Loucy (cell line): Measurements from ENCODE around the gene CDCP2.

Source experiments
- H2AFZ ChIP-seq: fragments of 200-600 bp; sonication (generic); 2 replicates; pipeline ENCODE4 v1.6.0; 2016; ENCODE audit warnings: antibody characterized with exemption, mild to moderate bottlenecking, low read length, moderate library complexity
- H3F3A ChIP-seq: fragments of 200-600 bp; 2 replicates; pipeline ENCODE4 v1.6.0; 2016; ENCODE audit warnings: antibody characterized with exemption, low read depth, mild to moderate bottlenecking
- H3K27me3 ChIP-seq: fragments of 200-600 bp; sonication (generic); 2 replicates; pipeline ENCODE4 v1.6.1; 2014; ENCODE audit warnings: low read length, mild to moderate bottlenecking; ENCODE audit not compliant: insufficient read depth, poor library complexity, severe bottlenecking
- H3K36me3 ChIP-seq: fragments of 200-600 bp; sonication (generic); 2 replicates; pipeline ENCODE4 v1.6.1; 2016; ENCODE audit warnings: low read length; ENCODE audit not compliant: insufficient read depth
- H3K4me1 ChIP-seq: fragments of 200-600 bp; sonication (generic); 2 replicates; pipeline ENCODE4 v1.5.1; 2014; ENCODE audit warnings: low read length, mild to moderate bottlenecking; ENCODE audit not compliant: insufficient read depth, poor library complexity, severe bottlenecking
- H3K4me2 ChIP-seq: fragments of 200-600 bp; sonication (generic); 2 replicates; pipeline ENCODE4 v1.6.0; 2014; ENCODE audit warnings: antibody characterized with exemption, low read length, low read depth, mild to moderate bottlenecking; ENCODE audit not compliant: poor library complexity, severe bottlenecking
- H3K4me3 ChIP-seq: fragments of 200-600 bp; sonication (generic); 2 replicates; pipeline ENCODE4 v1.5.1; 2014; ENCODE audit warnings: low read length, mild to moderate bottlenecking, mixed read lengths; ENCODE audit not compliant: poor library complexity, severe bottlenecking
- H3K79me2 ChIP-seq: fragments of 200-600 bp; sonication (generic); 2 replicates; pipeline ENCODE4 v1.6.1; 2014; ENCODE audit warnings: low read length; ENCODE audit not compliant: insufficient read depth
- H3K9ac ChIP-seq: fragments of 200-600 bp; sonication (generic); 2 replicates; pipeline ENCODE4 v1.6.0; 2014; ENCODE audit warnings: mild to moderate bottlenecking, low read depth, low read length, moderate library complexity; ENCODE audit not compliant: poor library complexity, severe bottlenecking
- H3K9me2 ChIP-seq: fragments of 200-600 bp; sonication (generic); replicated peaks from 2 replicates; pipeline ENCODE4 v1.6.1; 2016; ENCODE audit warnings: low read depth, low read length, mixed read lengths
- H3K9me3 ChIP-seq: fragments of 200-600 bp; sonication (generic); 2 replicates; pipeline ENCODE4 v1.6.1; 2014; ENCODE audit warnings: mild to moderate bottlenecking, antibody characterized with exemption, low read length, low read depth; ENCODE audit not compliant: insufficient read depth
- H4K20me1 ChIP-seq: fragments of 200-600 bp; sonication (generic); 2 replicates; pipeline ENCODE4 v1.6.0; 2014; ENCODE audit warnings: antibody characterized with exemption, low read length, mild to moderate bottlenecking; ENCODE audit not compliant: insufficient read depth, poor library complexity, severe bottlenecking
- EZH2phosphoT487 ChIP-seq: fragments of 200-600 bp; IDR thresholded peaks from 2 replicates; pipeline ENCODE4 v1.6.1; 2018; ENCODE audit warnings: antibody characterized with exemption, mild to moderate bottlenecking, moderate library complexity, borderline replicate concordance
- TF ChIP-seq, protein P1 (sequence below): fragments of 200-600 bp; sonication (generic); conservative IDR thresholded peaks from 2 replicates; pipeline ENCODE4 v1.5.1; 2014; ENCODE audit warnings: mild to moderate bottlenecking, antibody characterized with exemption, low read length

Gene CDCP2

DNA sequence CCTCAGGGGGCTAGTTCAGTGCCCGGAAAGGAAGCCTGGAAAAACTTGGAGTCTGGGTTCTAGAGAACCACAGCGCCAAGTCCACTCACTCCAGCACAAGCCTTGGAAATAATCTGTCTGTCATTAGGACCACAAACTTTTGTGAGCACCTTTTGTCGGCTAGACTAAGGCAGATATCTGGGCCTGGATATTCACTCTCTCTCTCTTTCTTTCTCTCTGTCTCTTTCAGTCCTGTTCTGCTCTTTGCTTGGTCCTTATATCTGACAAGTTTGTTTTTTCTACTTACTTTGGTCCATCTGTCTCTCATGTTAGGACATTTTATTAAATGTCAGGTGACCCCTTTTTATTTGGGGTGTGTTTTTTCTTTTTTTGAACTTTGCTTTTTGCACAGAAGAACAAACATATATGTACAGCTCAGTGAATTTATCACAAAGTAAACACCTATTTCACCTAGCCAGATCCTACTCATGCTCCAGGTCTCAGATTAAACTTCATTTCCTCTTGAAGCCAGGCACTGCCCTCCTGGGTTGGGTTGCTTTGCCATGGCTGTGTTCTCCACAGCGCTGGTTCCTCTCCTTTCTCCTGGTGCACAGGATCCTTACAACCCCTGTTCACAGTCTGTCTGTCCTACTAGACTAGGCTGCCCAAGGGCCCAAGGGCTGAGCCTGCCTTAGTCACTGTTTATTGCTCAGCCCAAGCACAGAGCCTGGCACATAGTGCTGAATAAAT, 58.6 kb downstream of the CDCP2 start:
- Histone ChIP-seq H3K4me1 (peaks cover 33% of the 10 kb centered on the region), H3F3A (no peaks in the 10 kb centered on the region), H3K4me3 (no peak overlapping the region), H3K9me3 (no peaks in the 10 kb centered on the region), H3K9ac (no peak overlapping the region), H3K27me3 (no peaks in the 10 kb centered on the region), H4K20me1 (no peaks in the 10 kb centered on the region), H3K79me2 (no peaks in the 10 kb centered on the region), H3K9me2 (no peaks in the 10 kb centered on the region), H3K36me3 (peaks cover 6% of the 10 kb centered on the region; the same call in 1 of the 2 replicates), H2AFZ (no peak overlapping the region), H3K4me2 (no peak overlapping the region)
- TF ChIP-seq EZH2phosphoT487 = no peak
- TF ChIP-seq, protein P1, sequence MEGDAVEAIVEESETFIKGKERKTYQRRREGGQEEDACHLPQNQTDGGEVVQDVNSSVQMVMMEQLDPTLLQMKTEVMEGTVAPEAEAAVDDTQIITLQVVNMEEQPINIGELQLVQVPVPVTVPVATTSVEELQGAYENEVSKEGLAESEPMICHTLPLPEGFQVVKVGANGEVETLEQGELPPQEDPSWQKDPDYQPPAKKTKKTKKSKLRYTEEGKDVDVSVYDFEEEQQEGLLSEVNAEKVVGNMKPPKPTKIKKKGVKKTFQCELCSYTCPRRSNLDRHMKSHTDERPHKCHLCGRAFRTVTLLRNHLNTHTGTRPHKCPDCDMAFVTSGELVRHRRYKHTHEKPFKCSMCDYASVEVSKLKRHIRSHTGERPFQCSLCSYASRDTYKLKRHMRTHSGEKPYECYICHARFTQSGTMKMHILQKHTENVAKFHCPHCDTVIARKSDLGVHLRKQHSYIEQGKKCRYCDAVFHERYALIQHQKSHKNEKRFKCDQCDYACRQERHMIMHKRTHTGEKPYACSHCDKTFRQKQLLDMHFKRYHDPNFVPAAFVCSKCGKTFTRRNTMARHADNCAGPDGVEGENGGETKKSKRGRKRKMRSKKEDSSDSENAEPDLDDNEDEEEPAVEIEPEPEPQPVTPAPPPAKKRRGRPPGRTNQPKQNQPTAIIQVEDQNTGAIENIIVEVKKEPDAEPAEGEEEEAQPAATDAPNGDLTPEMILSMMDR = no peak

DNA sequence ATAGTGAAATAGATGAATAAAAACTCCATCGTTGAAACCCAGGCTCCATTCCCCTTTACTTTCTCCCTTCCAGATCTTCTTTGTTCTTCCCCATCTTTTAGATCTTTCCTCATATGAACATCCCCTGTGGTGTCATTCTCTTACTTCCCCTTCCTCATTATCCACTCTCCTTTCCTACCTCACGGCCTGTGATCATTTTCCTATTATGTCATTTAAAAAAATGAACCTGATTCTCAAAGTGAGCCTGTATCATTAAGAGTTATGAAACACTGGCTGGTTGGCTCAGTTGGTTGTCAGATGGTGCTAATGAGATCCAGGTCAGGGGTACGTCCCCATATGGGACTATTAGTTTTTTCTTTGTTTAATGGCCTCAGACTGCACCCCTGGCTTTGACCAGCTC, 61.1 kb downstream of the CDCP2 start:
- Histone ChIP-seq H3K9me3 (no peaks in the 10 kb centered on the region), H3K4me2 (no peak overlapping the region), H3K79me2 (no peaks in the 10 kb centered on the region), H3K9me2 (no peaks in the 10 kb centered on the region), H3F3A (no peaks in the 10 kb centered on the region), H4K20me1 (no peaks in the 10 kb centered on the region), H3K27me3 (no peaks in the 10 kb centered on the region), H3K36me3 (peaks cover 10% of the 10 kb centered on the region; the same call in 1 of the 2 replicates), H2AFZ (no peak overlapping the region), H3K4me1 (peaks cover 27% of the 10 kb centered on the region), H3K9ac (no peak overlapping the region), H3K4me3 (no peak overlapping the region)
- TF ChIP-seq, protein P1 = no peak
- no peak for TF ChIP-seq EZH2phosphoT487

- H3F3A ChIP-seq = no peaks in the 10 kb centered on the region
- H3K4me3 ChIP-seq = no peak overlapping the region
- no peak overlapping the region for H3K4me2 ChIP-seq
- H3K9me3 ChIP-seq = no peaks in the 10 kb centered on the region
- no peaks in the 10 kb centered on the region for H3K79me2 ChIP-seq
- no peaks in the 10 kb centered on the region for H3K27me3 ChIP-seq
- H3K36me3 ChIP-seq = peaks cover 10% of the 10 kb centered on the region; the same call in 1 of the 2 replicates
- H3K9me2 ChIP-seq = no peaks in the 10 kb centered on the region
- TF ChIP-seq, protein P1 = no peak
- no peak for TF ChIP-seq EZH2phosphoT487
- H3K9ac ChIP-seq = no peak overlapping the region
- no peaks in the 10 kb centered on the region for H3K4me1 ChIP-seq
- H2AFZ ChIP-seq = no peak overlapping the region
- H4K20me1 ChIP-seq = no peaks in the 10 kb centered on the region
Observed at GRCh38 chr1:54088385-54088784, 64.4 kb downstream of the CDCP2 start.
